Embryonic facial prominence (tissue), 1 donor: ENCODE measurements around the gene SMOC2.

ENCODE experiments used
- DNase-seq: peaks from one replicate; pipeline ENCODE4 v3.0.0-alpha.2; 2016; ENCODE audit errors: extremely low spot score

SMOC2 gene

GRCh38 chr6:168442646-168443045 lies 1.7 kb downstream of the SMOC2 start:
- DNase-seq, result no peak

- no peak for DNase-seq
Observed at GRCh38 chr6:168447282-168447681, 6.3 kb downstream of the SMOC2 start.

- no peak for DNase-seq
Observed at GRCh38 chr6:168447700-168448099, 6.7 kb downstream of the SMOC2 start.

- DNase-seq, result no peak
Observed at GRCh38 chr6:168448243-168448855, 7.4 kb downstream of the SMOC2 start.

GRCh38 chr6:168450917-168451316 lies 9.9 kb downstream of the SMOC2 start:
- no peak for DNase-seq

- no peak for DNase-seq
Observed at GRCh38 chr6:168451805-168452517, 11.0 kb downstream of the SMOC2 start.

GRCh38 chr6:168452685-168453377 lies 11.8 kb downstream of the SMOC2 start:
- no peak for DNase-seq

- DNase-seq, result no peak
Observed at GRCh38 chr6:168455847-168456530, 15.0 kb downstream of the SMOC2 start.

- DNase-seq, result no peak
Observed at GRCh38 chr6:168456907-168457652, 16.1 kb downstream of the SMOC2 start.

- no peak for DNase-seq
Observed at GRCh38 chr6:168457653-168457934, 16.6 kb downstream of the SMOC2 start.

- no peak for DNase-seq
Observed at GRCh38 chr6:168458101-168458500, 17.1 kb downstream of the SMOC2 start.

GRCh38 chr6:168459572-168459971 lies 18.6 kb downstream of the SMOC2 start:
- DNase-seq, result no peak

- no peak for DNase-seq
Observed at GRCh38 chr6:168462289-168462853, 21.4 kb downstream of the SMOC2 start.

GRCh38 chr6:168464546-168464945 lies 23.6 kb downstream of the SMOC2 start:
- no peak for DNase-seq

GRCh38 chr6:168468045-168468444 lies 27.1 kb downstream of the SMOC2 start:
- no peak for DNase-seq

GRCh38 chr6:168469521-168469920 lies 28.5 kb downstream of the SMOC2 start:
- DNase-seq, result no peak

- no peak for DNase-seq
Observed at GRCh38 chr6:168469926-168470325, 28.9 kb downstream of the SMOC2 start.

- DNase-seq, result no peak
Observed at GRCh38 chr6:168472363-168472762, 31.4 kb downstream of the SMOC2 start.

GRCh38 chr6:168473197-168473596 lies 32.2 kb downstream of the SMOC2 start:
- DNase-seq, result no peak

- DNase-seq, result no peak
Observed at GRCh38 chr6:168475188-168476013, 34.4 kb downstream of the SMOC2 start.

- DNase-seq, result no peak
Observed at GRCh38 chr6:168479421-168479820, 38.4 kb downstream of the SMOC2 start.
